Activated T-helper 2 cell treated with anti-CD3 and anti-CD28 coated beads, Interferon-gamma antibody, Interleukin-2, Interleukin-4, amounts not matched to agents 10 μg/mL and 5 μg/mL and 100 μg/mL, durations not matched to agents 14 hours and 24 hours and 36 hours (primary cell): ENCODE measurements around the gene IL16. TPM values are rescaled to one million over a fixed set of nuclear protein-coding genes. Genes with fewer than 3 reads are reported as not detected.

Experiments used
- DNase-seq: peaks from one replicate; pipeline ENCODE4 v3.0.0; 2021; ENCODE audit warnings: low spot score
- H3K27ac Mint-ChIP-seq: one replicate; pipeline ENCODE4 v1.8.0; 2021; ENCODE audit warnings: mixed read lengths
- H3K27me3 Mint-ChIP-seq: one replicate; pipeline ENCODE4 v1.8.0; 2021; ENCODE audit warnings: low read depth, mixed read lengths
- H3K36me3 Mint-ChIP-seq: one replicate; pipeline ENCODE4 v1.8.0; 2021; ENCODE audit warnings: low read depth, mixed read lengths
- H3K4me1 Mint-ChIP-seq: one replicate; pipeline ENCODE4 v1.8.0; 2021; ENCODE audit warnings: low read depth, mixed read lengths
- H3K4me3 Mint-ChIP-seq: one replicate; pipeline ENCODE4 v1.8.0; 2021; ENCODE audit warnings: low read depth, mild to moderate bottlenecking, moderate library complexity, mixed read lengths
- H3K9me3 Mint-ChIP-seq: one replicate; pipeline ENCODE4 v1.8.0; 2021; ENCODE audit warnings: mixed read lengths
- intact Hi-C: fragments of 100-400 bp; cut with micrococcal nuclease; formaldehyde crosslinking; loops from one replicate; pipeline ENCODE4 v1.15.1; 2023
- total RNA-seq: library from RNA; stranded (reverse); gene quantifications from 2 replicates; pipeline ENCODE4 v1.2.3, GENCODE V29; 2022

Gene IL16
- total RNA-seq, 1 donor from 2014 or later, result 42.3 TPM

DNA sequence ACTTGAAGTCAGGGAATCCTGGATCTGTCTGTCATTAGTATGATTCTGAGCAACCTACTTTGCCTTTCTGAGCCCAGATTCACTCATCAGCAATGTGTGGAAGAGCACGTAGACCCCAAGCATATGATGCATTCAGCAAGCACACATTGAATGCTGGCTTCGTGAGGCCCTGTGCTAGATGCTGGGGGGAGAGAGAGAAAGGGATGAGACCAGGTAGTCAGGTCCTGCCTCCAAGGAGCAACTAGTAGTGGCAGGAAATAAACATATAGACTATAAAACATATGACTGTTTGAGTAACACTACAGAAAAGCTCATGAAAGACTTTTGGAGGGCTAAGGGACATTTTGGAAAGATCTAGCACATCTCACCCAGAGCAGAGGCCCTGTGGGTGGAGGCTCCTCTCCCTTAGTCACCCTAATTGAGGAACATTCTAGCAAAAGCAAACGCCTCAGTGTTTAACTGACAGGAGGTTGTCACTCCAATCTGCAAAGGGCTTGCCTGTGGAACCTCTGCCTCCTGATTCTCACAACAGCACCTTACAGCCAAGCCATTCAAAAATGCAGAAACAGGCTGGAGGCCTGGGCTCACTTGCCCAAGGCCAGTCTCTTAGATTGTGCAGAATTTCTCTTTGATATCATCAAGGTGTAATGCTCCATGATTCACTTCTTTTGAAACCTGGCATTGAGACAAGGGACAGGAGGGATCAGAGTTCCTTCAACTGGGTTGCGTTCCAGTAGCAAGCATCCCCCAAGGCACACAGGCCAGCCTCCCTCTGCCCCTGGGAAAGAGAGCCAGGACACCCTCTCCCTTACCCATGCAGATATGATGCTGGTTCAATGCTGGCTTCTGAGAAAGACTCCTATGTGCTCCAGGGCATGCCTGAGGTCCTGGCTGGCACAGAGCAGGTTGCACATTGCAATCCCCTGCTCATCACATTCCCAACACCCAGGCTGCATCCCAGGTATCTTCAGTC is 101.2 kb downstream of the IL16 start:
- no peaks in the 10 kb centered on the region for H3K9me3 Mint-ChIP-seq

DNA sequence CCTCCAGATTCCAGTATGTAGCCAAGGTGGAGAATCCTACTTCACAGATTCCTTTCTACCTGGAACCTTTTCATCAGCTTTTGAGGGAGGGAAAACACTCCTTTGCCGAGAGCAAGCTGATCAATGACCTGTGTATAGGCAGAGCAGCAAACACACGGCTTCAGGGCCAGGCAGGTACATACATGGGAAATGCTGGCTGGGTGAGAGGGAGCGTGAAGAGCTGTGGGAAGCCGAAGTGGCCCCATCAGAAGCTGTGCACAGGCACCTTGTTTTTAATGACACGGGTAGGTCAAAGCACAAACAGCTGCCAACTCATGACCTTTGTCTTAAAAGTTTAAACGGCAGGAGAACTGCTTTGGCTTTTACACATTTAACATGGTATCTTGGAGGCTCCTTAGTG is 101.9 kb downstream of the IL16 start:
- Mint-ChIP-seq H3K4me1 (peaks cover 92% of the 10 kb centered on the region), H3K27ac (peak overlapping the region; percentile 33), H3K4me3 (peak overlapping the region; percentile 96), H3K9me3 (no peaks in the 10 kb centered on the region), H3K27me3 (no peaks in the 10 kb centered on the region), H3K36me3 (peaks cover 66% of the 10 kb centered on the region)
- DNase-seq, result no peak
- intact Hi-C loops, result loop anchor here (1.0 to 10.0 kb wide), 2 partner anchors 26 to 494 kb away; partner anchors contain the start of gene STARD5

More for the DNA sequence above, 101.2 kb downstream of the IL16 start:
- peaks cover 90% of the 10 kb centered on the region for H3K4me1 Mint-ChIP-seq
- H3K4me3 Mint-ChIP-seq, result peak overlapping the region; percentile 96
- H3K36me3 Mint-ChIP-seq, result peaks cover 59% of the 10 kb centered on the region
- DNase-seq, result no peak
- intact Hi-C loops, result loop anchor here (1.0 to 10.0 kb wide), 3 partner anchors 26 to 493 kb away; partner anchors contain the start of gene STARD5
- H3K27ac Mint-ChIP-seq, result peak overlapping the region; percentile 83
- no peaks in the 10 kb centered on the region for H3K27me3 Mint-ChIP-seq

DNA sequence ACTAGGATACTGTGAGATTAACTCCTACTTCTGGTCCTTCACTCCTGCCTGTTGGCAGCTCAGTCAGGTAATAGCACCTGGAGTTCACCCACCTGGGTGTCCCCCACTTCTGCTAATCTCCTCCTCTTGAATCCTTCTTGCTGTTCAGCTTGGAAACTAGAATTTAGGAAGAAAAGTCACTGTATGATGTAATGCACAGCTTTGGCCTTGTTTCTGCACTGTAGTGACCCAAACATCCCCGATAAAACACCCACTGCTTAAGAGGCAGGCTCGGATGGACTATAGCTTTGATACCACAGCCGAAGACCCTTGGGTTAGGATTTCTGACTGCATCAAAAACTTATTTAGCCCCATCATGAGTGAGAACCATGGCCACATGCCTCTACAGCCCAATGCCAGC is 102.5 kb downstream of the IL16 start:
- peak overlapping the region; percentile 25 for H3K27ac Mint-ChIP-seq
- intact Hi-C loops, result loop anchor here (10.0 kb wide), 1 partner anchor 494 kb away; no protein-coding TSS in a partner anchor
- peaks cover 72% of the 10 kb centered on the region for H3K36me3 Mint-ChIP-seq

DNA sequence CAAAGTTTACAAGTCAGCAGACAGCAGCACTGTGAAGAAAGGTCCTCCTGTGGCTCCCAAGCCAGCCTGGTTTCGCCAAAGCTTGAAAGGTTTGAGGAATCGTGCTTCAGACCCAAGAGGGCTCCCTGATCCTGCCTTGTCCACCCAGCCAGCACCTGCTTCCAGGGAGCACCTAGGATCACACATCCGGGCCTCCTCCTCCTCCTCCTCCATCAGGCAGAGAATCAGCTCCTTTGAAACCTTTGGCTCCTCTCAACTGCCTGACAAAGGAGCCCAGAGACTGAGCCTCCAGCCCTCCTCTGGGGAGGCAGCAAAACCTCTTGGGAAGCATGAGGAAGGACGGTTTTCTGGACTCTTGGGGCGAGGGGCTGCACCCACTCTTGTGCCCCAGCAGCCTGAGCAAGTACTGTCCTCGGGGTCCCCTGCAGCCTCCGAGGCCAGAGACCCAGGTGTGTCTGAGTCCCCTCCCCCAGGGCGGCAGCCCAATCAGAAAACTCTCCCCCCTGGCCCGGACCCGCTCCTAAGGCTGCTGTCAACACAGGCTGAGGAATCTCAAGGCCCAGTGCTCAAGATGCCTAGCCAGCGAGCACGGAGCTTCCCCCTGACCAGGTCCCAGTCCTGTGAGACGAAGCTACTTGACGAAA is 103.1 kb downstream of the IL16 start:
- peak overlapping the region; percentile 96 for H3K4me3 Mint-ChIP-seq
- H3K9me3 Mint-ChIP-seq, result no peaks in the 10 kb centered on the region
- no peak for DNase-seq
- H3K4me1 Mint-ChIP-seq, result peaks cover 93% of the 10 kb centered on the region
- intact Hi-C loops, result loop anchor here (10.0 kb wide), 1 partner anchor 495 kb away; no protein-coding TSS in a partner anchor
- peaks cover 78% of the 10 kb centered on the region for H3K36me3 Mint-ChIP-seq
- H3K27me3 Mint-ChIP-seq, result no peaks in the 10 kb centered on the region
- peak overlapping the region; percentile 54 for H3K27ac Mint-ChIP-seq

More for the DNA sequence above, 102.5 kb downstream of the IL16 start:
- Mint-ChIP-seq H3K27me3 (no peaks in the 10 kb centered on the region), H3K4me1 (peaks cover 92% of the 10 kb centered on the region), H3K4me3 (peak overlapping the region; percentile 96), H3K9me3 (no peaks in the 10 kb centered on the region)
- no peak for DNase-seq

DNA sequence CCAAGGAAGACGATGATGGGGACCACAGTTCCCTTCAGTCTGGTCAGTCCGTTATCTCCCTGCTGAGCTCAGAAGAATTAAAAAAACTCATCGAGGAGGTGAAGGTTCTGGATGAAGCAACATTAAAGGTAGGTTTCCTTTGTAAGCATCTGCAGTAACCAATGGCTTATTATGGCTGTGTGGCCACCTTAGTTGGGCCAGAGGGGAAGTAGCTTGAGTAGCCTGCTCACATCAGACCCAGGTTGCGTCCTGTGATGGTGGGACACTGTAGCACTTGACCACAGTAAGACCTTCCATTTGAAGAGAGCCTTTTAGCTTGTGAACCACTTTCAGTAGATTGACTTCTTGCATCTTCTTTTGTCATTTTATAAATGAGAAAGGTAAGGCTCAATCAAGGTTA is 104.7 kb downstream of the IL16 start:
- intact Hi-C loops, result no loop called here
- peaks cover 87% of the 10 kb centered on the region for H3K36me3 Mint-ChIP-seq
- H3K27ac Mint-ChIP-seq, result peak overlapping the region; percentile 69
- H3K9me3 Mint-ChIP-seq, result no peaks in the 10 kb centered on the region
- H3K4me3 Mint-ChIP-seq, result peak overlapping the region; percentile 96
- peaks cover 87% of the 10 kb centered on the region for H3K4me1 Mint-ChIP-seq
- no peak for DNase-seq
- H3K27me3 Mint-ChIP-seq, result no peaks in the 10 kb centered on the region

GRCh38 chr15:81301815-81302399 is 105.2 kb downstream of the IL16 start:
- intact Hi-C loops, result loop anchor here (1.0 to 2.0 kb wide), 2 partner anchors 8 to 27 kb away; no protein-coding TSS in a partner anchor
- peaks cover 84% of the 10 kb centered on the region for H3K4me1 Mint-ChIP-seq
- H3K4me3 Mint-ChIP-seq, result peak overlapping the region; percentile 96
- H3K36me3 Mint-ChIP-seq, result peaks cover 90% of the 10 kb centered on the region
- peak overlapping the region; percentile 69 for H3K27ac Mint-ChIP-seq
- no peaks in the 10 kb centered on the region for H3K27me3 Mint-ChIP-seq
- H3K9me3 Mint-ChIP-seq, result no peaks in the 10 kb centered on the region
- no peak for DNase-seq

- Mint-ChIP-seq H3K4me3 (peak overlapping the region; percentile 96), H3K27me3 (no peaks in the 10 kb centered on the region), H3K4me1 (peaks cover 84% of the 10 kb centered on the region), H3K27ac (peak overlapping the region; percentile 74), H3K9me3 (no peaks in the 10 kb centered on the region), H3K36me3 (peaks cover 92% of the 10 kb centered on the region)
- DNase-seq, result no peak
- intact Hi-C loops, result loop anchor here (1.0 to 2.0 kb wide), 2 partner anchors 8 to 28 kb away; no protein-coding TSS in a partner anchor
Observed at GRCh38 chr15:81302701-81303109, 106.0 kb downstream of the IL16 start.

DNA sequence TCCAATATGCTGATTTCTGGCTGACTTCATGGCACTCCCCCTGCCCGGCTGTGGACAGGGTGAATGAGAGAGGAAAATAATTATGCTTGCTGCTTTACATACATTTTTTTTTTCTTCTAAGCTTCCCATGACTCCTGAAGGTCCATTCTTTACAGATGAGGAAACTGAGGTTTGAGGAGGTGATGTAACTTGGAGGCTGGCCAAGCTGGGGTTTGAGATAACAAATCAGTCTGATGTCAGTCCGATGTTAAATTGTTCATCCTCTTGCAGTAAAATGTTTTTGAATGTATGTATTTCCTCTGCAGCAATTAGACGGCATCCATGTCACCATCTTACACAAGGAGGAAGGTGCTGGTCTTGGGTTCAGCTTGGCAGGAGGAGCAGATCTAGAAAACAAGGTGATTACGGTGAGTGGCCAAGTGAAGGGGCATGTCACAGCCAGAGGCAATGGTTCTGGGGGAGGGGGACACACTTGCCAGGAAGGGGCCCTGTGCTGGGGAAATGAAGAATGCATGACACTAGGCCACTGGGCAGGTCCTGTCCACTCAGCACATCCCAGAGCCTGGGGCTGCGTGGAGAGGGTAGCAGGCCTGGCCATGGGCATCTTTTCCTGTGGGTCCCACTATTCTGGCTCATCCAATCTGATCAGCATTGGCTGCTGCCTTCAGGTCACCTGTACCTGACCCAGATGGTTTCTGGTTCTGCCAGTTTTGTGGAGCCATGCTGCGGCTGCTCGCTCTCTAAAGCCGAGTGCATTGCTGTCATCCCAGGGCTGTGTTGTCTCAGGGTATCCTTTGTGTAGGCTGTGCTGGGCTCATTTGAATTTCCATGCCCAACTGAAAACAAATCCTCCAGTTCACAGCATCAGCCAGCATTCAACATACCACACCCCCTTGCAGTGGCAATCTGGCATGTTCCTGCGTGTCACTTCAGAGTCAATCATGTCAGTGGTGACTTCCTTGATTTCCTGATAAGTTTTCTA is 106.9 kb downstream of the IL16 start:
- Mint-ChIP-seq H3K9me3 (no peaks in the 10 kb centered on the region), H3K4me1 (peaks cover 77% of the 10 kb centered on the region), H3K36me3 (peaks cover 94% of the 10 kb centered on the region), H3K27me3 (no peaks in the 10 kb centered on the region), H3K4me3 (peak overlapping the region; percentile 96), H3K27ac (peak overlapping the region; percentile 74)
- DNase-seq, result peak; percentile 38
- intact Hi-C loops, result loop anchor here (1.0 to 2.0 kb wide), 3 partner anchors 13 to 29 kb away; partner anchors contain the start of gene STARD5

GRCh38 chr15:81304226-81304625 is 107.5 kb downstream of the IL16 start:
- Mint-ChIP-seq H3K4me3 (peak overlapping the region; percentile 96), H3K27me3 (no peaks in the 10 kb centered on the region), H3K4me1 (peaks cover 70% of the 10 kb centered on the region), H3K27ac (peak overlapping the region; percentile 73), H3K9me3 (no peaks in the 10 kb centered on the region), H3K36me3 (peaks cover 96% of the 10 kb centered on the region)
- intact Hi-C loops, result loop anchor here (1.0 to 2.0 kb wide), 2 partner anchors 13 to 20 kb away; partner anchors contain the start of gene STARD5
- no peak for DNase-seq

- H3K4me1 Mint-ChIP-seq, result peaks cover 49% of the 10 kb centered on the region
- H3K27ac Mint-ChIP-seq, result peak overlapping the region; percentile 28
Observed at GRCh38 chr15:81308260-81308659, 111.6 kb downstream of the IL16 start.

GRCh38 chr15:81309647-81310450 is 113.2 kb downstream of the IL16 start:
- no peak for DNase-seq
- peaks cover 35% of the 10 kb centered on the region for H3K4me1 Mint-ChIP-seq
- peaks cover 88% of the 10 kb centered on the region for H3K36me3 Mint-ChIP-seq
- no peaks in the 10 kb centered on the region for H3K9me3 Mint-ChIP-seq
- H3K27me3 Mint-ChIP-seq, result no peaks in the 10 kb centered on the region
- no peak overlapping the region for H3K4me3 Mint-ChIP-seq
- intact Hi-C loops, result no loop called here
- no peak overlapping the region for H3K27ac Mint-ChIP-seq

More at GRCh38 chr15:81308260-81308659, 111.6 kb downstream of the IL16 start:
- intact Hi-C loops, result no loop called here
- no peak overlapping the region for H3K4me3 Mint-ChIP-seq
- DNase-seq, result no peak
- no peaks in the 10 kb centered on the region for H3K9me3 Mint-ChIP-seq
- peaks cover 96% of the 10 kb centered on the region for H3K36me3 Mint-ChIP-seq
- H3K27me3 Mint-ChIP-seq, result no peaks in the 10 kb centered on the region
